Liver (tissue), 3 donors: ENCODE measurements around the gene RNF214.

Experiments
- ATF3 ChIP-seq: IDR thresholded peaks from 2 replicates; pipeline ENCODE4 v1.6.1; 2016; ENCODE audit warnings: antibody characterized with exemption
- FOXA1 ChIP-seq: IDR thresholded peaks from 2 replicates; pipeline ENCODE4 v1.6.1; 2016; ENCODE audit warnings: antibody characterized with exemption
- GABPA ChIP-seq, 2 donors: IDR thresholded peaks in 1 of 2; conservative IDR thresholded peaks in 1 of 2; 2 replicates each; pipeline ENCODE4 v1.6.1; 2016; ENCODE audit warnings: antibody characterized with exemption in 2 of 2, mild to moderate bottlenecking in 1 of 2, moderate library complexity in 1 of 2
- JUND ChIP-seq, 2 donors: IDR thresholded peaks; 2 replicates each; pipeline ENCODE4 v1.6.1; 2016; ENCODE audit warnings: antibody characterized with exemption in 2 of 2
- RAD21 ChIP-seq, 2 donors: IDR thresholded peaks; 2 replicates each; pipeline ENCODE4 v1.6.1; 2016; ENCODE audit warnings: antibody characterized with exemption in 2 of 2, mild to moderate bottlenecking in 2 of 2
- REST ChIP-seq: IDR thresholded peaks from 2 replicates; pipeline ENCODE4 v1.6.1; 2016; ENCODE audit warnings: antibody characterized with exemption, mild to moderate bottlenecking
- SP1 ChIP-seq: IDR thresholded peaks from 2 replicates; pipeline ENCODE4 v1.6.1; 2018; ENCODE audit warnings: antibody characterized with exemption, mild to moderate bottlenecking
- TAF1 ChIP-seq: conservative IDR thresholded peaks from 2 replicates; pipeline ENCODE4 v1.6.1; 2016; ENCODE audit warnings: antibody characterized with exemption, mild to moderate bottlenecking
- YY1 ChIP-seq: IDR thresholded peaks from 2 replicates; pipeline ENCODE4 v1.6.1; 2016; ENCODE audit warnings: antibody characterized with exemption, mild to moderate bottlenecking
- TF ChIP-seq, protein P1 (sequence below): fragments of 150-350 bp; IDR thresholded peaks from 2 replicates; pipeline ENCODE4 v1.5.1; 2017; ENCODE audit warnings: improper control_type of control experiment, low read depth, low read length; ENCODE audit not compliant: missing input control
- TF ChIP-seq, protein P2 (sequence below): IDR thresholded peaks from 2 replicates; pipeline ENCODE4 v1.6.1; 2016; ENCODE audit warnings: antibody characterized with exemption
- donor health status: healthy.
- donor health status: healthy.

DNA sequence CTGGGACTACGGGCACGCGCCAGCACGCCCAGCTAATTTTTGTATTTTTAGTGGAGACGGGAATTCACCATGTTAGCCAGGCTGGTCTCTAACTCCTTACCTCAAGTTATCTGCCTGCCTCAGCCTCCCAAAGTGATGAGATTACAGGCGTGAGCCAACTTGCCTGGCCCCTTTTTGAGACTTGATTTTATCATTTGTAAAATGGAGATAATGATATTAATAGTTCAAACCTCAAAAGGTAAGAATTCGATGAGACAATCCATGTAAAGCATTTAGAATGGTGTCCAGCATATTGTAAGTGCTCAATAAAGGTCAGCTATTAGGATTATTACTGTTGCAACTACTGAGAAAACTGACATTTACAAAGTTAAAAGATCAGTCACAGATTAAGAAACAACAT is 86.3 kb downstream of the RNF214 start:
- TF ChIP-seq, protein P1, sequence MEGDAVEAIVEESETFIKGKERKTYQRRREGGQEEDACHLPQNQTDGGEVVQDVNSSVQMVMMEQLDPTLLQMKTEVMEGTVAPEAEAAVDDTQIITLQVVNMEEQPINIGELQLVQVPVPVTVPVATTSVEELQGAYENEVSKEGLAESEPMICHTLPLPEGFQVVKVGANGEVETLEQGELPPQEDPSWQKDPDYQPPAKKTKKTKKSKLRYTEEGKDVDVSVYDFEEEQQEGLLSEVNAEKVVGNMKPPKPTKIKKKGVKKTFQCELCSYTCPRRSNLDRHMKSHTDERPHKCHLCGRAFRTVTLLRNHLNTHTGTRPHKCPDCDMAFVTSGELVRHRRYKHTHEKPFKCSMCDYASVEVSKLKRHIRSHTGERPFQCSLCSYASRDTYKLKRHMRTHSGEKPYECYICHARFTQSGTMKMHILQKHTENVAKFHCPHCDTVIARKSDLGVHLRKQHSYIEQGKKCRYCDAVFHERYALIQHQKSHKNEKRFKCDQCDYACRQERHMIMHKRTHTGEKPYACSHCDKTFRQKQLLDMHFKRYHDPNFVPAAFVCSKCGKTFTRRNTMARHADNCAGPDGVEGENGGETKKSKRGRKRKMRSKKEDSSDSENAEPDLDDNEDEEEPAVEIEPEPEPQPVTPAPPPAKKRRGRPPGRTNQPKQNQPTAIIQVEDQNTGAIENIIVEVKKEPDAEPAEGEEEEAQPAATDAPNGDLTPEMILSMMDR = no peak
- TF ChIP-seq GABPA (IDR thresholded peaks at IDR 0.05 in 1 of 2, conservative IDR thresholded peaks at IDR 0.05 in 1 of 2) (no peak), REST (no peak), YY1 (no peak), ATF3 (no peak), JUND (IDR thresholded peaks at IDR 0.05) (no peak), SP1 (no peak), FOXA1 (no peak), TAF1 (no peak), RAD21 (IDR thresholded peaks at IDR 0.05) (no peak)
- TF ChIP-seq, protein P2, sequence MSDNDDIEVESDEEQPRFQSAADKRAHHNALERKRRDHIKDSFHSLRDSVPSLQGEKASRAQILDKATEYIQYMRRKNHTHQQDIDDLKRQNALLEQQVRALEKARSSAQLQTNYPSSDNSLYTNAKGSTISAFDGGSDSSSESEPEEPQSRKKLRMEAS = no peak
